ENCODE data around the gene UBR3.

DNA sequence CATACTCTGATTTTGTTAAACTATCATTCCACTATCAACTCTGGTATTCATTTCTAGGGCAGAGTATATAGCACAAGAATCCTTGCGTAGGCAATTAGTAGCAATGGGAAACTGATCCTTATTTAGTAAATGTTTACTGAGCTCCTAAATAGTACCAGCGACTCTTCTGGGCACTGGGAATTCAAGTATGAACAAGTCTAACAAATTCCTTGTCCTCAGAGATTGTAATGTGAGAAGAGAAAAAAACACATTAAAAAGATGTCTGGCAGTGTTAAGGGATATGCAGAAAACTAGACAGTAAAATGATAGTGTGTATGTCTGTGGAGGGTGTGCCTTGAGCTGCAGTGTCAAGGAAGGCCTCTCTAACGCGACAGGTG is 3.3 kb upstream of the UBR3 start:
- TF ChIP-seq ZNF274 (IDR thresholded peaks at IDR 0.05; ENCODE audit: low read depth, low read length) (no peak), YY1 (IDR thresholded peaks at IDR 0.05; ENCODE audit: insufficient read depth, insufficient read length) (no peak), SUZ12 (IDR thresholded peaks at IDR 0.05; ENCODE audit: extremely low read depth, insufficient read depth, insufficient read length) (no peak)

Measured in NT2/D1 (cell line).